ENCODE results near the gene HILPDA. TPM values are rescaled to one million over a fixed set of nuclear protein-coding genes. Genes with fewer than 3 reads are reported as not detected.

HILPDA gene
- total and polyA plus RNA-seq, 9 of the 15 experiments (the other 6 are each of a cell fraction or from before 2014, with no cell fraction given): 8.3 to 71.8 (median 23.5) TPM

GRCh38 chr7:128476402-128477335 is 21.0 kb downstream of the HILPDA start, which contains the start of gene METTL2B (continued):
- TF ChIP-seq CHD2 (IDR thresholded peaks at IDR 0.05; ENCODE audit: low read depth, low read length): peak; percentile 93
- TF ChIP-seq NRF1 (conservative IDR thresholded peaks at IDR 0.05 in 1 of 2, IDR thresholded peaks at IDR 0.05 in 1 of 2): peak; percentile 56 to 61; a peak in 3 of 4 replicates
- peak; percentile 69 for TF ChIP-seq SMARCE1 (IDR thresholded peaks at IDR 0.05)
- TF ChIP-seq SIN3A (IDR thresholded peaks at IDR 0.05; ENCODE audit: borderline replicate concordance in 2 of 2, control insufficient read depth in 1 of 2, low read depth in 2 of 2, low read length in 2 of 2): peak; percentile 52 to 85; a peak in 2 of 4 replicates
- TF ChIP-seq FOXP4 (CRISPR knock-in tag; IDR thresholded peaks at IDR 0.05; ENCODE audit: borderline replicate concordance): peak; percentile 82; the same call in 1 of the 2 replicates
- TF ChIP-seq DIDO1 (tag; IDR thresholded peaks at IDR 0.05; ENCODE audit: low read depth): peak; percentile 72; the same call in 1 of the 2 replicates
- peak in 1 of 2 experiments; percentile 93; a peak in 2 of 4 replicates for TF ChIP-seq KDM4B (IDR thresholded peaks at IDR 0.05; ENCODE audit: borderline replicate concordance in 2 of 2, low read depth in 1 of 2)
- peak; percentile 73; the same call in 1 of the 2 replicates for TF ChIP-seq RNF2 (IDR thresholded peaks at IDR 0.05)
- TF ChIP-seq ZBTB49 (CRISPR knock-in tag; IDR thresholded peaks at IDR 0.05; ENCODE audit: borderline replicate concordance): 0 out of 2 replicates have a peak, but pooled peaks have one; percentile 24
- TF ChIP-seq ZNF584 (CRISPR knock-in tag; IDR thresholded peaks at IDR 0.05; ENCODE audit: low read depth): 0 out of 2 replicates have a peak, but pooled peaks have one; percentile 56
- TF ChIP-seq CBX5 (IDR thresholded peaks at IDR 0.05; ENCODE audit: borderline replicate concordance, low read depth): 0 out of 2 replicates have a peak, but pooled peaks have one; percentile 68
- peak; percentile 99 for TF ChIP-seq LCOR (CRISPR knock-in tag; IDR thresholded peaks at IDR 0.05)
- TF ChIP-seq HDAC8 (tag; IDR thresholded peaks at IDR 0.05): peak; percentile 68; the same call in 1 of the 2 replicates
- peak; percentile 99 for TF ChIP-seq E2F6 (IDR thresholded peaks at IDR 0.05; ENCODE audit: borderline replicate concordance in 1 of 2, extremely low read depth in 1 of 2, insufficient read depth in 1 of 2, insufficient read length in 1 of 2, low read depth in 1 of 2, low read length in 1 of 2, poor library complexity in 1 of 2, severe bottlenecking in 1 of 2)
- TF ChIP-seq CREB3L1 (IDR thresholded peaks at IDR 0.05; ENCODE audit: borderline replicate concordance, low read depth): peak; percentile 90; the same call in 1 of the 2 replicates

All from K562 (cell line).